GM12801 (cell line): Measurements from ENCODE around the gene MTPN.

Source experiments
- TF ChIP-seq, protein P1 (sequence below): IDR thresholded peaks from one replicate; pipeline ENCODE4 v1.5.1; 2011; ENCODE audit warnings: control low read depth; ENCODE audit not compliant: insufficient read length; ENCODE audit errors: extremely low read depth

Gene MTPN

DNA sequence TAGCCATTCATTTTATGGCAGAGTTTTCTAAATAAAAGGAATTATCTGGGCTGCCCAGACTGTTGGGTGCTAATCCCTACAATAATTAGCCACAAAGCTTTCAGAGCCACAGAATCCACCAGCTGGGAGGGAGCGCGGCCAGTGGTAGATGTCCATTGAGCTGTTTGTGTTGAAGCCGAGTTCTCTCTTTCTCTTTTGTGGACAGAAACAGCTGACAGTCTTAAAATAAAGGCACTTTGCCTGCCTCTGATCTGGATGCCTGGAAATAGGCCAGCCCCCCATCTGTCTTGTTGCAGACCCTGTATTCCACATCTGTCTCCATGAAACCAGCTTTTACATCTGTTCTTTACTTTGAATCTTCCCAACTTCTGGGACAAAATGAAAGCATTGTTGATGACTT, 66.1 kb downstream of the MTPN start:
- TF ChIP-seq, protein P1, sequence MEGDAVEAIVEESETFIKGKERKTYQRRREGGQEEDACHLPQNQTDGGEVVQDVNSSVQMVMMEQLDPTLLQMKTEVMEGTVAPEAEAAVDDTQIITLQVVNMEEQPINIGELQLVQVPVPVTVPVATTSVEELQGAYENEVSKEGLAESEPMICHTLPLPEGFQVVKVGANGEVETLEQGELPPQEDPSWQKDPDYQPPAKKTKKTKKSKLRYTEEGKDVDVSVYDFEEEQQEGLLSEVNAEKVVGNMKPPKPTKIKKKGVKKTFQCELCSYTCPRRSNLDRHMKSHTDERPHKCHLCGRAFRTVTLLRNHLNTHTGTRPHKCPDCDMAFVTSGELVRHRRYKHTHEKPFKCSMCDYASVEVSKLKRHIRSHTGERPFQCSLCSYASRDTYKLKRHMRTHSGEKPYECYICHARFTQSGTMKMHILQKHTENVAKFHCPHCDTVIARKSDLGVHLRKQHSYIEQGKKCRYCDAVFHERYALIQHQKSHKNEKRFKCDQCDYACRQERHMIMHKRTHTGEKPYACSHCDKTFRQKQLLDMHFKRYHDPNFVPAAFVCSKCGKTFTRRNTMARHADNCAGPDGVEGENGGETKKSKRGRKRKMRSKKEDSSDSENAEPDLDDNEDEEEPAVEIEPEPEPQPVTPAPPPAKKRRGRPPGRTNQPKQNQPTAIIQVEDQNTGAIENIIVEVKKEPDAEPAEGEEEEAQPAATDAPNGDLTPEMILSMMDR, result no peak

DNA sequence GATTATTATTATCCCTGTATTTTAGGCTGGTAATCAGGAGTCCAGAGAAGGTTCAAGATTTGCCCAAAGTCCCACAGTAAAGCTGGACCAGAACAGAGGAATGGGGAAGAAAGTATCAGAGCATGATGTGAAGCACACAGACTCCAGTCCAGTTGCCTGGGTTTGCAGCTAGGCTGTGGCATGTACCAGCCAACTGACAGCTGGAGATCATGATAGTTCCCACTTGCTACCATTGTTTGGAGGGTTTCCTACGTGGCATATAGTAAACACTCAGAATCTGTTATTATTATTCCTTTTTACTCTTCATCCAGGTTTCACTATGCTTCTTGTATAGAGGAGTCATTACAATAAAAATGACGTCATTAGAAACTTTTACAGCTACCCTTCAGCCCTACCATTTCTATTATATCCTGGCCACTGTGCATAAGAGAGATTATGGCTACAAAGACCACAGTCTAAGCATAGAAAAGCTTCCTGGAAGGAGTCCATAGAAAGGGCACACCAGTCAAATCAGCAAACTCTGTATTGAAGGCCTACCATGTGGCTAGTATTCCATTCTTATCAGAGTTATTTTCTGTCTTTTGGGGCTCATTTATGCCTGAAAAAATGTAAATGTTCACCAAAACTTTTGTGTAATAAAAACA, 66.6 kb downstream of the MTPN start:
- TF ChIP-seq, protein P1, result no peak

DNA sequence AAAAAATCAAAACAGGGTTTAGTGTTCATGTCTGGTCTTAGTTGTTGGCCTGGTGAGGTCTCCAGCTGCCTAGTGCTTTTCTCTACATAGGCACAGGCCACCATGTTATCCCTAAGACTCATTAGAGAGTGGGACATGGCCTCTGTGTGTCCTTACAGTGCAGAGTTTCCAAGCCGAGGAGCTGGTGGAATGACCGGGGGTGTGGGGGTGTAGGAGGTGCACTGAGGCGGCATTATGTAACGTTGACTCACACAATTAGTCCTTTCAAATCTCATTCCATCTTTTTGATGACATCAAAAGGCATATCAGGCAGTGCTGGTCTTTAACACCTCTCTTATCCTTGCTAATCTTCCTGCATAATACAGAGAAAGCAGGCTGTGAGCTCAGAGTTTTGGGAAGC, 71.3 kb downstream of the MTPN start:
- TF ChIP-seq, protein P1, result no peak

DNA sequence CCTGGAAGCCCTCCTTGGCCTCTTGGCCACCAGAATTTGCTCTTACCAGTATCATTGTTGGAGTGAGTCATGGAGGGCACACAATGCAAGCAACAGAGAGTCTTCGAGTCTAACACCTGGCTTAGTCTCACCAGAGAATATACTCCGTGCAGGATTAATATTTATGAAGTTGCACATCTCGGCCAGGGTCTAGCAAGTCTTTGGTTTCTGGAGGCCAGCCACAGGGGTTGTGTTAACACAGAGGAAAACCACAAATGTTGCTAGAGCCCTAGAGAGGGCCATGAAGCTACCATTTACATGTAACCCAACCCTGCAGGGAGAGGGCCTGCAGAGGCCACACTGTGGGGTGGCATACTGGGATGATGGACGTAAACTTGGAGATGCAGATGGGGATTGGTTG, 71.8 kb downstream of the MTPN start:
- TF ChIP-seq, protein P1, result no peak

DNA sequence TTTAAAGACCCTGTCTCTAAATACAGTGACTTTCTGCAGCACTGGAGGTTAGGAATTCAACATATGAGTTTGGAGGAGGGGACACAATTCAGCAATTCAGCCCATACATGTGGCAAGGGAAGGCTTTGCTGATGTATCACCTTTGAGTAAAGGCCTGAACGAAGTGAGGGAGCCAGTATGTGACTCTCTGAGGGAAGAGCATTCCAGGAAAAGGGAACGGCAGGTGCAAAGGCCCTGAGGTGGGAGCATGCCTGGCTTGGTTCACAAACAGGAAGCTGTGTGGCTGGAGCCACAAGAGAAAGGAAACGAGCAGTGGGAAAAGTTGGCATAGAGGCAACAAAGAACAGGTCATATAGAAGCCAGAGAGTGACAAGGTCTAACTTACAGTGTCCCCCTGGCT, 72.9 kb downstream of the MTPN start:
- TF ChIP-seq, protein P1, result no peak

DNA sequence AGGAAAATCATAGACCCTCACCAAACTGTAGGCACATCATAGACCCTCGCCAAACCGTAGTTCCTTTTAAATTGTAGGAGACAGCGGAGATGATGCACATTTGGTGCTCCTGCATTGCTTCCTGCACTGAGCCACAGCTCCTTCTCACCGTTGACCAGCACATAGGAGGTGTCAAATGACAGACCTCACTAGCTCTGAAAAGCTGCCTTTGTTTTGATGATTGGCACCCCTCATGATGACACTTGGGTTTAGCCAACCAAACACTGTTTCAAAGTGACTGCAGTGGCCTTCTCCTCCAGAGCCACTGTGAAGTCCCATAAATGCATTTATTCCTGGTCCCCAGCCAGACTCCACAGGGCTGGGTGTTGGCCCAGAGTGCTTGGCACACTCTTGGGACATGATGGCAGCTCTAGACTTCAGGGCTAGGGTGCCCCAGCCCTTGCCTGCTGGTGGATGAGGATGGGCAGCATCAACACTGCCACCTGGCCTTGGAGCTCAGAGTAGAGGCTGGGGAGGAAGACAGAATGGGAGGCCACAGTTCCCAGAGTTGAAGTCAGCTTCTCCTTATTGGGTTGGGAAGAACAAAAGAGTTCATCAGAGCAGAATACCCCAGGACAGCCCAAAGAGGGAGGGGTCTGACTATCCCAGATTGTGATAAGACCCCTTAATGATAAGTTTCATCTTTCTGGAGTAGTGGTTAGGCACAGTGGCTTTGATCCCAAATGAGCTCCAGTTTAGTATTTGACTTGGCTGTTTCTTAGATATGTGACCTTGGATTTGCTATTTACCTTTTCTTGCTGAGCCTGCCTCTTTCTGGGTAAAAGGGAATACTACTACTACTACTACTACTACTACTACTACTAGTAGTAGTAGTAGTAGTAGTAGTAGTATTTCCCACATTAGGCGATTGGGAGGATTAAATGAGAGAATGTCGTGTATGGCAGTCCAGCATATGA, 75.3 kb downstream of the MTPN start:
- TF ChIP-seq, protein P1, result no peak

DNA sequence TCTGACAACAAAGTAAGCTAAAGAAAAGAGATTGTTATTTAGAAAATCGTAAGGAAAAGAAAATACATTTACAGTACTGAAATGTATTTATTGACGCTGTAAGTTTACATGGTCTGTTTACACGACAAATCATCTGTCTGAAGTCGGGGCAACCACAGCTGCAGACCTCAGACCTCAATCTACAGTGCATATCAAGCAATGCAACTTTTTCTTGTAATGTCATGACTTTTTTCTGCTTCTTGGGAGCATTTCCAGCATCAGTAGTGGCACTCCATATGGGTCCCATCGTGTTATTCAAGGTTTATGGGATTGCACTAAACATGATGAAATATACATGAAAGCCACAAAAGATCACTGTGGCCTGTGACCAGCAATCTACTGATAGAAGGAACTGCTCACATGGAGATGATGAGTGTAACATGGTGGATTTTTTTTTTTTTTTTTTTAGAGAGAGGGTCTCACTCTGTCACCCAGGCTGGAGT, 77.1 kb downstream of the MTPN start:
- TF ChIP-seq, protein P1, result no peak
